SH-SY5Y (cell line): ENCODE data around the gene MCRIP2.

ENCODE experiments used
- GATA2 ChIP-seq: IDR thresholded peaks from 2 replicates; pipeline ENCODE4 v1.6.1; 2011; ENCODE audit warnings: mild to moderate bottlenecking, low read depth, low read length
- GATA3 ChIP-seq: IDR thresholded peaks from 2 replicates; pipeline ENCODE4 v1.6.1; 2011; ENCODE audit warnings: low read depth, mild to moderate bottlenecking, low read length, moderate library complexity

DNA sequence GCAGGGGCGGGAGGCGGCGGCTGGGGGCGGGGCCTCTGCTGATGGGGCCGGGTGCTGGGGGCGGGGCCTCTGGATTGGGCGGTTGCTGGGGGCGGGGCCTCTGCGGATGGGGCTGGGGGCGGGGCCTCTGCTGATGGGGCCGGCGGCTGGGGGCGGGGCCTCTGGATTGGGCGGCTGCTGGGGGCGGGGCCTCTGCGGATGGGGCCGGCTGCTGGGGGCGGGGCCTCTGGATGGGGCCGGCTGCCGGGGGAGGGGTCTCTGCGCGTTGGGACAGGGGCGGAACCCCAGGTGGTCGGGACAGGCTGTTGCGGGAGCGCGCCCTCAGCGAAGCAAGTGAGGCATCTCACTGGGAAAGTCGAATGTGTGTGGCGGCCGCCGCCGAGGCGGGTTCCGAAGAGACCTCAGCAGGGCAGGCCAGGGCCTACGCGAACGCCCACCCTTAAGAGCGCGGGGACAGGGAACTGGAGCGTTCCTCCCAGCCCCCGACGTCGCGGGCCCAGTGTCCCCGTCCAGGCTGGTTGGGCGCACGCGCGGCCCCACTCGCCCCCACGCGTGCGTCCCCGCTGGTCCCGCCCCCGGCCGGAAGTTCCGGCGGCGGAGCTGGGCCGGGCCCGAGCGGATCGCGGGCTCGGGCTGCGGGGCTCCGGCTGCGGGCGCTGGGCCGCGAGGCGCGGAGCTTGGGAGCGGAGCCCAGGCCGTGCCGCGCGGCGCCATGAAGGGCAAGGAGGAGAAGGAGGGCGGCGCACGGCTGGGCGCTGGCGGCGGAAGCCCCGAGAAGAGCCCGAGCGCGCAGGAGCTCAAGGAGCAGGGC lies 38.4 kb downstream of the MCRIP2 start, which contains the start of gene STUB1:
- TF ChIP-seq GATA2 (no peak), GATA3 (no peak)
